Endothelial cell of umbilical vein (primary cell): ENCODE results near the gene RET.

Experiments used
- EZH2 ChIP-seq: IDR thresholded peaks from 2 replicates; pipeline ENCODE4 v1.6.1; 2012; ENCODE audit warnings: borderline replicate concordance, low read depth, mild to moderate bottlenecking, moderate library complexity, low read length, inconsistent platforms; ENCODE audit not compliant: severe bottlenecking
- POLR2AphosphoS5 ChIP-seq: IDR thresholded peaks from 2 replicates; pipeline ENCODE4 v1.6.1; 2012; ENCODE audit warnings: low read depth, mild to moderate bottlenecking, control low read depth, low read length, moderate library complexity; ENCODE audit not compliant: insufficient read depth
- TF ChIP-seq, protein P1 (sequence below), 2 donors: IDR thresholded peaks; 1 replicate in 1 of 2; 2 replicates in 1 of 2; pipeline ENCODE4 v1.5.1; 2011; ENCODE audit warnings: low read length in 2 of 2, mild to moderate bottlenecking in 2 of 2, moderate library complexity in 2 of 2, control low read depth in 1 of 2, inconsistent platforms in 1 of 2, low read depth in 1 of 2; ENCODE audit not compliant: insufficient read depth in 1 of 2; ENCODE audit errors: extremely low read depth in 1 of 2

DNA sequence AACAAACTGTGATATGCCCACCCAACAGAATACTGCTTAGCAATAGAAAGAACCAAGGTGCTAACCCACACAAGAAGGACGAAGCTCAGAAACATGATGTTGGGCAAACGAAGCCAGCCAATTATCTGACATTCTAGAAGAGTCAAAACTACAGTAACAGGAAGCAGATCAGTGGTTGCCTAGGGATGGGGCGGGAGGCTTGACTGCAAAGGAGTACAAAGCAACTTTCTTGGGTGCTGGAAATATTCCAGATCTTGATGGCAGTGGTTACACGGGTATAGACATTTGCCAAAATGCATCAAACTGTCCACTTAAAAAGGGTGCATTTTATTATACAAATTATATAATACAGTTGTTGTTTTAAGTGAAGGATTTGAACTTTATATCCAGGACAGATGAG lies 41.1 kb upstream of the RET start:
- TF ChIP-seq, protein P1, sequence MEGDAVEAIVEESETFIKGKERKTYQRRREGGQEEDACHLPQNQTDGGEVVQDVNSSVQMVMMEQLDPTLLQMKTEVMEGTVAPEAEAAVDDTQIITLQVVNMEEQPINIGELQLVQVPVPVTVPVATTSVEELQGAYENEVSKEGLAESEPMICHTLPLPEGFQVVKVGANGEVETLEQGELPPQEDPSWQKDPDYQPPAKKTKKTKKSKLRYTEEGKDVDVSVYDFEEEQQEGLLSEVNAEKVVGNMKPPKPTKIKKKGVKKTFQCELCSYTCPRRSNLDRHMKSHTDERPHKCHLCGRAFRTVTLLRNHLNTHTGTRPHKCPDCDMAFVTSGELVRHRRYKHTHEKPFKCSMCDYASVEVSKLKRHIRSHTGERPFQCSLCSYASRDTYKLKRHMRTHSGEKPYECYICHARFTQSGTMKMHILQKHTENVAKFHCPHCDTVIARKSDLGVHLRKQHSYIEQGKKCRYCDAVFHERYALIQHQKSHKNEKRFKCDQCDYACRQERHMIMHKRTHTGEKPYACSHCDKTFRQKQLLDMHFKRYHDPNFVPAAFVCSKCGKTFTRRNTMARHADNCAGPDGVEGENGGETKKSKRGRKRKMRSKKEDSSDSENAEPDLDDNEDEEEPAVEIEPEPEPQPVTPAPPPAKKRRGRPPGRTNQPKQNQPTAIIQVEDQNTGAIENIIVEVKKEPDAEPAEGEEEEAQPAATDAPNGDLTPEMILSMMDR (IDR thresholded peaks at IDR 0.05; ENCODE audit: extremely low read depth in 1 of 2, insufficient read depth in 1 of 2, low read depth in 1 of 2, low read length in 2 of 2), result no peak
- TF ChIP-seq EZH2 (no peak), POLR2AphosphoS5 (no peak)
